Mucosa of descending colon (tissue), 3 donors: ENCODE measurements around the gene PROX2. TPM values are rescaled to one million over a fixed set of nuclear protein-coding genes. Genes with fewer than 3 reads are reported as not detected.

Experiments
- ATAC-seq: fragments of 200-7000 bp; cut with Tn5 transposase; one replicate; pipeline ENCODE4 v1.9.1; 2020; ENCODE audit warnings: mild to moderate bottlenecking, moderate library complexity
- DNase-seq, 3 donors: peaks; one replicate each; pipeline ENCODE4 v3.0.0-alpha.2; 2020
- H3K36me3 ChIP-seq: fragments of 200-600 bp; one replicate; pipeline ENCODE4 v1.8.0; 2021; ENCODE audit warnings: low read depth, mild to moderate bottlenecking
- H3K4me1 ChIP-seq: fragments of 200-600 bp; one replicate; pipeline ENCODE4 v1.8.0; 2021; ENCODE audit warnings: low read depth, mild to moderate bottlenecking
- H3K4me3 ChIP-seq: fragments of 200-600 bp; one replicate; pipeline ENCODE4 v1.8.0; 2021; ENCODE audit warnings: mild to moderate bottlenecking
- H3K9me3 ChIP-seq: fragments of 200-600 bp; one replicate; pipeline ENCODE4 v1.8.0; 2021; ENCODE audit warnings: mild to moderate bottlenecking
- CTCF ChIP-seq: fragments of 200-600 bp; IDR thresholded peaks from one replicate; pipeline ENCODE4 v1.8.0; 2022; ENCODE audit warnings: antibody characterized with exemption, mild to moderate bottlenecking
- intact Hi-C, 2 donors: fragments of 100-400 bp; cut with DNase I in 1 of 2; cut with micrococcal nuclease in 1 of 2; formaldehyde crosslinking; loops; one replicate each; pipeline versions ENCODE4 v1.11.0 to v1.11.1; 2022; cut with DNase I, micrococcal nuclease
- total RNA-seq, 3 donors: library from RNA; stranded (reverse); fragmentation: NEBNext Ultra II Directional in 2 of 3; extraction: Animal tissue kit (Norgen Biotek cat#: 25700) in 2 of 3; gene quantifications; one replicate each; pipeline versions ENCODE4 v1.2.1 to v1.2.4, GENCODE V29; 2021 to 2023
- donor health status: DM: no; HTN: no; CAD: no; lungs with moderate emphysema.
- donor health status: DM: no; HTN: no; CAD: no.
- donor health status: DM: no; HTN: yes; CAD: no.

PROX2 gene
- total RNA-seq, 3 donors from 2014 or later = 0.07 to 0.09 TPM; not detected in 1

- intact Hi-C loops = loop anchor here in 1 of 2 donors (5.0 kb wide), 1 partner anchor 47 kb away; no protein-coding TSS in a partner anchor
These were observed 20.9 kb downstream of the PROX2 start for GRCh38 chr14:74855021-74855420.

DNA sequence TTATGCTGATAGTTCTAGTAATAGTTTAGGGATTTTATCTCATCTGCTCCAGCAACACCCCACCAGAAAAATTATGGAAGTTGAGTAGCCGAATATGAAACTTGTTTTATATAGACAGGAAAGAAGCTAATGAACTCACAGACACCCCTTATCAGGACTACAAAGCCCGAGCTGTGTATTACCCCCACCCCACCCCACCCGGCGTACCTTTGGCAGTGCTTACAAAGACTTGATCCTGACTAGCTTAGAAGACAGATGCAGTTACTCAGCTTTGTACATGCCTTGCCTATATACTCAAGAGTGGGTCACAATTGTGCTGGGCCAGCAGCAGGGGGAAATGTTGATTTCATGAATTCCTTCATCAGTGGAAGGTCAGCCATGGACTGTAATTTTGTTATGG lies 22.4 kb downstream of the PROX2 start:
- Histone ChIP-seq H3K4me3 (no peak overlapping the region), H3K4me1 (peaks cover 7% of the 10 kb centered on the region), H3K36me3 (no peaks in the 10 kb centered on the region), H3K9me3 (no peaks in the 10 kb centered on the region)
- intact Hi-C loops = no loop called here
- DNase-seq = no peak
- TF ChIP-seq CTCF = no peak
- peak; percentile 26 for ATAC-seq

More at GRCh38 chr14:74855021-74855420, 20.9 kb downstream of the PROX2 start:
- Histone ChIP-seq H3K4me1 (peaks cover 7% of the 10 kb centered on the region), H3K36me3 (no peaks in the 10 kb centered on the region), H3K4me3 (no peak overlapping the region), H3K9me3 (no peaks in the 10 kb centered on the region)
- ATAC-seq = no peak
- TF ChIP-seq CTCF = no peak
- DNase-seq = no peak

- no peaks in the 10 kb centered on the region for H3K9me3 ChIP-seq
- intact Hi-C loops = no loop called here
- peak; percentile 59 for ATAC-seq
- TF ChIP-seq CTCF = no peak
- H3K36me3 ChIP-seq = no peaks in the 10 kb centered on the region
- no peak overlapping the region for H3K4me3 ChIP-seq
- no peak for DNase-seq
- peaks cover 7% of the 10 kb centered on the region for H3K4me1 ChIP-seq
These were observed 22.9 kb downstream of the PROX2 start for GRCh38 chr14:74852922-74853530.

DNA sequence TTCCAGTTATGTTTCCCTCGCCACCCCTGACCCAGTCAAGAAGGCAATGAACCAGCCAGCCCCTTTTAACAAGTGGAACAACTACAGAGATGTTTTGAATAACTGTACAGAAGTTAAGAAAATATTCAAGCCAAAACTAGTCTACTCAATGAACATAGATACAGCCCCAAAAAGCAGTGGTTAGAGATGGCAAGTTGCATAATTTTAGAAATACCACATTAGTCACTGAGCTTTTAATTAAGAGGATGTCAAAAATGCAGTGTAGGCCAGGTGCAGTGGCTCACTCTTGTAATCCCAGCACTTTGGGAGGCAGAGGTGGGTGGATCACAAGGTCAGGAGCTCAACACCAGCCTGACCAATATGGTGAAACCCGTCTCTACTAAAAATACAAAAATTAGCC lies 27.2 kb downstream of the PROX2 start:
- DNase-seq (no peak), ATAC-seq (no peak)
- Histone ChIP-seq H3K36me3 (no peaks in the 10 kb centered on the region), H3K4me1 (peaks cover 3% of the 10 kb centered on the region), H3K4me3 (no peak overlapping the region), H3K9me3 (no peaks in the 10 kb centered on the region)
- intact Hi-C loops = no loop called here
- no peak for TF ChIP-seq CTCF

DNA sequence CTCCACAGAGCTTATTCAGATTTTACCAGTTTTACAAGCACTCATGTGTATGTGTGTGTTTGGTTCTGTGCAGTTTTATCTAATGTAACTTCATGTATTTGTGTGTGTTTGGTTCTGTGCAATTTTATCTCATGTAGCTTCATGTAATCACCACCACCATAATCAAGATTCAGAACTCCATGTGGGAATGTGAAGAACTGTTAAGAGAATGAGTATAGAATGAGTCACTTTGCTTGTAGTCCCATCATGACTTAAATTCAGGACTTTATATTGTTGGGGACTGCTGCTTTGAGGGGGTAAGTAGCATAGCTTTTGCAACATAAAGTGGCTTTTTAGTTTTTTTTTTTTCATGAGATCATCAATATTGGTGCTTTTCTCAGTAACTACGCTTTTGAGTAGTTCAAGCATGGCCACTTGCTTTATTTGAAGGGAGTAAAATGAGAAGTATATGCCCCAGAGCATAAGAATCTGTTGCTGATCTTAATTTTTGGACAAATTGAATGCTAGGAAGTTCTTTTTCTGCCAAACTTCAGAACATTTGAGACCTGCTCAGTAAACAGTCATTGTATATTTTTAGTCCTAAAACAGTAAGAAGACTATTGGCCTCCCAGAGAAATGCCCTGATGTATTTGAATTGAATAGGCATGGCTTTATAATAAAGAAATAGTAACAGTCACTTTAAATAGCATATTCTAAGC lies 28.8 kb downstream of the PROX2 start:
- no peak for ATAC-seq
- intact Hi-C loops = no loop called here
- TF ChIP-seq CTCF = no peak
- Histone ChIP-seq H3K9me3 (no peaks in the 10 kb centered on the region), H3K36me3 (no peaks in the 10 kb centered on the region), H3K4me3 (no peak overlapping the region), H3K4me1 (no peaks in the 10 kb centered on the region)
- no peak for DNase-seq
